ENCODE data around the gene SLC17A4. TPM values are rescaled to one million over a fixed set of nuclear protein-coding genes. Genes with fewer than 3 reads are reported as not detected.

SLC17A4 gene, protein sequence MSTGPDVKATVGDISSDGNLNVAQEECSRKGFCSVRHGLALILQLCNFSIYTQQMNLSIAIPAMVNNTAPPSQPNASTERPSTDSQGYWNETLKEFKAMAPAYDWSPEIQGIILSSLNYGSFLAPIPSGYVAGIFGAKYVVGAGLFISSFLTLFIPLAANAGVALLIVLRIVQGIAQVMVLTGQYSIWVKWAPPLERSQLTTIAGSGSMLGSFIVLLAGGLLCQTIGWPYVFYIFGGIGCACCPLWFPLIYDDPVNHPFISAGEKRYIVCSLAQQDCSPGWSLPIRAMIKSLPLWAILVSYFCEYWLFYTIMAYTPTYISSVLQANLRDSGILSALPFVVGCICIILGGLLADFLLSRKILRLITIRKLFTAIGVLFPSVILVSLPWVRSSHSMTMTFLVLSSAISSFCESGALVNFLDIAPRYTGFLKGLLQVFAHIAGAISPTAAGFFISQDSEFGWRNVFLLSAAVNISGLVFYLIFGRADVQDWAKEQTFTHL
- not detected in 2 replicates for total RNA-seq

DNA sequence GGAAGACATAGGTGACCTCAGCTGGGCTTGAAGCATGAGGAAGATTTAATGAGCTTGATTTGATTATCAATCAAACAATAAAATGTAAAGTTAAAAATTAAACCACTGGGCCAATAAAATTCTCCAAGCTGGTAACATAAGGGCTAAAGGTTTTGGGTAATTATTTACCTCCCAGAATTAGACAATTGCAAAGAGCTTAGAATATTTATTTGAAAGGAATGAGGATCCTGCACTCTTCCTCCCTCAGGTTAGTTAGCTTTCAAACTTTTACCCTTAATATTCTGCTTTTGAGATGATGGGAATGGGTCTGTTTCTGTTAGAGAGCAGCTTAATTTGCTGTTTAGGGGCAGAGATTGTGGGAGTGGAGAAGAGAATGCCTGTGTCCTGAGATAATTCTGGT is at the start of gene SLC17A4:
TSS of gene SLC17A4 (plus strand) at position 208 of the 400 bp plus-strand sequence. CDS start 7,221 bp downstream, outside the sequence.

Other genes with a start within 250 kb of the SLC17A4 start
- not detected in 2 replicates for gene SCGN, start 102.5 kb upstream of the SLC17A4 start, total RNA-seq
- not detected in 2 replicates for gene SLC17A1, start 77.3 kb downstream of the SLC17A4 start, total RNA-seq
- gene SLC17A3, start 119.5 kb downstream of the SLC17A4 start, total RNA-seq, result not detected in 2 replicates
- gene SLC17A2, start 175.9 kb downstream of the SLC17A4 start, total RNA-seq, result not detected in 2 replicates
- 9.1 and 11.6 TPM in 2 replicates for gene TRIM38, start 208.1 kb downstream of the SLC17A4 start, total RNA-seq

Data from smooth muscle cell of the umbilical artery (primary cell).